HL-60 (cell line): Measurements from ENCODE around the gene COL7A1.
"Not testable (repeated sequence)": the region's sequence is repeated elsewhere in the genome, so short reads cannot be mapped to it uniquely, and the experiment has no call there.

Source experiments
- DNase-seq, 2 experiments: peaks; one replicate each; pipeline ENCODE4 v3.0.0-alpha.2; 2010 to 2020; ENCODE audit warnings: low read depth in 1 of 2, low spot score in 1 of 2
- H3K27ac ChIP-seq: fragments of 250-450 bp; sonication (Bioruptor Pico); replicated peaks from 2 replicates; pipeline ENCODE4 v1.5.1; 2020; ENCODE audit warnings: mild to moderate bottlenecking, moderate library complexity
- H3K27me3 ChIP-seq: fragments of 250-450 bp; sonication (Bioruptor Pico); 2 replicates; pipeline ENCODE4 v1.5.1; 2021; ENCODE audit warnings: mild to moderate bottlenecking, moderate library complexity; ENCODE audit not compliant: insufficient read depth, poor library complexity, severe bottlenecking
- H3K4me3 ChIP-seq: replicated peaks from 2 replicates; pipeline ENCODE4 v1.5.1; 2011; ENCODE audit warnings: mild to moderate bottlenecking, control low read depth, low read length; ENCODE audit not compliant: insufficient read depth
- GABPA ChIP-seq: IDR thresholded peaks from 2 replicates; pipeline ENCODE4 v1.6.1; 2012; ENCODE audit warnings: low read depth
- POLR2AphosphoS5 ChIP-seq: IDR thresholded peaks from 2 replicates; pipeline ENCODE4 v1.6.1; 2012; ENCODE audit warnings: low read depth
- REST ChIP-seq: IDR thresholded peaks from 2 replicates; pipeline ENCODE4 v1.6.1; 2012; ENCODE audit warnings: low read depth; ENCODE audit not compliant: insufficient replicate concordance
- SPI1 ChIP-seq: IDR thresholded peaks from 2 replicates; pipeline ENCODE4 v1.6.1; 2012; ENCODE audit warnings: low read depth, mild to moderate bottlenecking, borderline replicate concordance
- TF ChIP-seq, protein P1 (sequence below): IDR thresholded peaks from one replicate; pipeline ENCODE4 v1.5.1; 2011; ENCODE audit warnings: low read length, control low read depth, inconsistent platforms; ENCODE audit not compliant: insufficient read depth

COL7A1 gene

GRCh38 chr3:48553886-48554845, 41.0 kb downstream of the COL7A1 start:
- TF ChIP-seq GABPA: no peak
- TF ChIP-seq REST: no peak
- TF ChIP-seq, protein P1, sequence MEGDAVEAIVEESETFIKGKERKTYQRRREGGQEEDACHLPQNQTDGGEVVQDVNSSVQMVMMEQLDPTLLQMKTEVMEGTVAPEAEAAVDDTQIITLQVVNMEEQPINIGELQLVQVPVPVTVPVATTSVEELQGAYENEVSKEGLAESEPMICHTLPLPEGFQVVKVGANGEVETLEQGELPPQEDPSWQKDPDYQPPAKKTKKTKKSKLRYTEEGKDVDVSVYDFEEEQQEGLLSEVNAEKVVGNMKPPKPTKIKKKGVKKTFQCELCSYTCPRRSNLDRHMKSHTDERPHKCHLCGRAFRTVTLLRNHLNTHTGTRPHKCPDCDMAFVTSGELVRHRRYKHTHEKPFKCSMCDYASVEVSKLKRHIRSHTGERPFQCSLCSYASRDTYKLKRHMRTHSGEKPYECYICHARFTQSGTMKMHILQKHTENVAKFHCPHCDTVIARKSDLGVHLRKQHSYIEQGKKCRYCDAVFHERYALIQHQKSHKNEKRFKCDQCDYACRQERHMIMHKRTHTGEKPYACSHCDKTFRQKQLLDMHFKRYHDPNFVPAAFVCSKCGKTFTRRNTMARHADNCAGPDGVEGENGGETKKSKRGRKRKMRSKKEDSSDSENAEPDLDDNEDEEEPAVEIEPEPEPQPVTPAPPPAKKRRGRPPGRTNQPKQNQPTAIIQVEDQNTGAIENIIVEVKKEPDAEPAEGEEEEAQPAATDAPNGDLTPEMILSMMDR: no peak
- no peak for TF ChIP-seq SPI1
- no peak for TF ChIP-seq POLR2AphosphoS5
- H3K4me3 ChIP-seq: no peak overlapping the region
- no peaks in the 10 kb centered on the region for H3K27me3 ChIP-seq
- DNase-seq: no peak
- no peak overlapping the region for H3K27ac ChIP-seq

- Histone ChIP-seq H3K27ac (no peak overlapping the region), H3K4me3 (no peak overlapping the region), H3K27me3 (no peaks in the 10 kb centered on the region)
- DNase-seq: no peak
- TF ChIP-seq SPI1: no peak
- TF ChIP-seq REST: no peak
- no peak for TF ChIP-seq GABPA
- TF ChIP-seq, protein P1: no peak
- no peak for TF ChIP-seq POLR2AphosphoS5
These were observed 41.8 kb downstream of the COL7A1 start for GRCh38 chr3:48553361-48553760.

GRCh38 chr3:48552111-48552951, 42.8 kb downstream of the COL7A1 start:
- Histone ChIP-seq H3K27me3 (no peaks in the 10 kb centered on the region), H3K27ac (no peak overlapping the region), H3K4me3 (no peak overlapping the region)
- DNase-seq: no peak
- no peak for TF ChIP-seq GABPA
- no peak for TF ChIP-seq SPI1
- no peak for TF ChIP-seq POLR2AphosphoS5
- TF ChIP-seq REST: no peak
- TF ChIP-seq, protein P1: no peak

- not testable (repeated sequence) for H3K27ac ChIP-seq, H3K4me3 ChIP-seq, DNase-seq
These were observed 43.5 kb downstream of the COL7A1 start for GRCh38 chr3:48551651-48552050.

More at GRCh38 chr3:48551651-48552050, 43.5 kb downstream of the COL7A1 start:
- not testable (repeated sequence) for H3K27me3 ChIP-seq
